Activated CD8-positive, alpha-beta memory T cell treated with anti-CD3 and anti-CD28 coated beads, Interleukin-2, amount 50 U/mL, for 4 hours (primary cell): ENCODE results near the gene CFAP221.

Experiments
- DNase-seq: peaks from one replicate; pipeline ENCODE4 v3.0.0-alpha.2; 2020

The CFAP221 gene

GRCh38 chr2:119544075-119544938, at the start of gene CFAP221:
Gene CFAP221, plus strand, starts transcription at chr2:119544449. Its CDS starts 1,683 bp downstream, at chr2:119546132.
- peak; percentile 22 for DNase-seq

DNA sequence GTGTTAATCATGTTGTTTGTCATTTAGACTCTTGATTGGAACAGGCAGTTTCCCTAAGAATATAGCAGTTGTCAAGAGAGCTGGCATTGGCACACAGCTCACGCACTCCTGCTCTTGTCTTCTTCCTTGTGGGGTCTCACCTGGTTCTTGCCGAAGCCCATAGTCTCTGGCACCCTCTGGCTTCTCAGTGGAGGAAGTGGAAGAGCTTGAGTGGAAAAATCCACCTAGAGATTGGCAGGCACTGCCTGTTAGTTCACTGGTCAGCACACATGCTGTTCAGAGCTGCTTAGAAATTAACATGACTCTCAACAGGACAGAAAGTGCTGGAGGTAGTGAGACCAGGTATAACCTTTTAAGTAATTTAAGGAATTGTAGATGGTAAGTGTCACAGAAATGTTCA, 48.3 kb upstream of the CFAP221 start:
- no peak for DNase-seq

DNA sequence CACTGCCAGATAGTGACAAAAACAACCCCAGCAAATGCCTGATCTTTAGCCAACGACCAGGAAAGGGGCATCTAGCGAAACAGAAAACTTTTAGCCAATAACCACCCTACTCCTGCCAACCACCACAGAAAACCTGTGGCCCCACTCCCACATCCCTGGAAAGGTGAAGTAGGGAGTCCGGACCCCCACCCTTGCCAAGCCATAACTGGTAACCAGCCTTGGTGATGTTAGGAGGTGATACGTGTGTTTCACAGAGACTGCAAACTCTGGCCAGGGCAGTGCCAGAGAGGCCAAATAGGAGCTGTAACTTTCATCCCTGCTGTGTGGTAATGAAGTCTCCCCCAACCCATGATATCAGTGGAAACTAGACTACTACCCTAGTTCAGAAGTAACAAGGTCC, 47.6 kb upstream of the CFAP221 start:
- DNase-seq = no peak

GRCh38 chr2:119508756-119509155, 35.5 kb upstream of the CFAP221 start:
- no peak for DNase-seq

GRCh38 chr2:119511989-119512388, 32.3 kb upstream of the CFAP221 start:
- no peak for DNase-seq

DNA sequence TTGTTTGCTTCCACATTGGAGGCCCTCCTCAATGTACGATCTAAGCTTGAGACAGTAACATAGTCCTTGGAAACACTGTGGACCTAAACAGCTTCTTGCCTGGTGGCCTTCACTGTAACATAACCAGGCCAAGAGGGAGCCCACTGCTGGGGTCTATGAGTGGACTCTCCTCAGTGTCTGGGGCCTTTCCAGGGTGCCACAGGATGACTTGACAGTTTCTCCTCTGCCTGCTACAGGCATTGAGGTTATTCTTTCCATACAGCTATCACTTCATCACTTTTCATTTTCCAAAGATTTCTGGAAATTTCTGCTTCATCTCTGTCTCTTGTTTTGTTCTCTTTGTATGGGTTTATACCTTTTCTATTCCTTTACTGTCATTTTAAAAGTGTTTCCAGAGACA, 31.3 kb upstream of the CFAP221 start:
- DNase-seq = no peak

DNA sequence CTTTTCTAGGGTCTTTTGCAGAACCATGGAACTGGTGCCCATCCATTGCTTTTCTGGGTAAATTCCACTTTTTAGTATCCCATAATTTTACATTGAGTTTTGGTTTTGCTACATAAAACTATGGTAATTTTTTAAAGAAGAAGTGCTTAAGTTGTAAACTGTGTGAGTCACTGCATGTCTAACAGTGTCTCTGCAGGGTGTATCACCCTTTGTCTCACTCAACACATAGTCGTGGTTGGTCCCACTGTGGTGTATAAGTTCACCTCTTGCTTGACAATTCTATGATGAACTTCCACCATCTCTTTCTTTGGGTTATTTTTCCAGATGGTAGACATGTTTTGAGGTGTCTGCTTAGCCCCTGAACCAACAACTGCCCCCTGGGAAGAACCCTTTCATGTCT, 30.4 kb upstream of the CFAP221 start:
- DNase-seq = no peak

DNA sequence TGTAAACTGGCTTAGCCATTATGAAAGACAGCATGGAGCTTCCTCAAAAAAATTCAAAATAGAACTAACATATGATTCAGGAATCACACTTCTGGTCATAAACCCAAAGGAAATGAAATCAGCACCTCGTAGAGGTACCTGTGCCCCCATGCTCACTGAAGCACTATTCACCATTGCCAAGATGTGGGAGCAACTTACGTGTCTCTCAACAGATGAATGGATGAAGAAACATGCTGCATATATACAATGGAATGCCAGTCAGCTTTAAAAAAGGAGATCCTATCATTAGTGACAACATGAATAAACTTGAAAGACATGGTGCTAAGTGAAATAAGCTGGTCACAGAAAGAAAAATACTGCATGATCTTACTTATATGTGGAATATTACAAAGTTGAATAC, 28.1 kb upstream of the CFAP221 start:
- DNase-seq = no peak

DNA sequence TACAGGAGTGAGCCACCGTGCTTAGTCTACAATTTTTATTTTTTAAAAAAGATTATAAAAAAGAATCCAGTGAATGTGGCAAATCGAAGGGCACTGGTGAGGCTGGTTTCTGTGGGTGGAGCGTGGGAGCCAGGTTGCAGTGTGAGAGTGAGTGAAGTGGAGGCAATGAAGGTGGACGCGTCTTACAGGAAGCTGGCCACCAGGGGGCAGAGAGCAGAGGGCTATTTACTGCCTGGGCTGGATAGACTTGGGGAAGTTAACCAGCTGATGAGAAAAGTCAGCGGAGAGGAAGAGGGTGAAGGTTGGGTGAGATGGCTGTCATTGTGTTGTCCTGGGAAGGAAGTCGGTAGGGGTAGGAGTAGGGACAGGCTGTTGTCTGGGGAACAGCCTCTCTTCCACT, 26.8 kb upstream of the CFAP221 start:
- peak; percentile 19 for DNase-seq

GRCh38 chr2:119518401-119519056, 25.7 kb upstream of the CFAP221 start:
- no peak for DNase-seq

- DNase-seq = no peak
Measured at GRCh38 chr2:119519057-119519408, 25.2 kb upstream of the CFAP221 start.

- DNase-seq = no peak
Measured at GRCh38 chr2:119520696-119521432, 23.4 kb upstream of the CFAP221 start.

- DNase-seq = no peak
Measured at GRCh38 chr2:119521433-119522050, 22.7 kb upstream of the CFAP221 start.

DNA sequence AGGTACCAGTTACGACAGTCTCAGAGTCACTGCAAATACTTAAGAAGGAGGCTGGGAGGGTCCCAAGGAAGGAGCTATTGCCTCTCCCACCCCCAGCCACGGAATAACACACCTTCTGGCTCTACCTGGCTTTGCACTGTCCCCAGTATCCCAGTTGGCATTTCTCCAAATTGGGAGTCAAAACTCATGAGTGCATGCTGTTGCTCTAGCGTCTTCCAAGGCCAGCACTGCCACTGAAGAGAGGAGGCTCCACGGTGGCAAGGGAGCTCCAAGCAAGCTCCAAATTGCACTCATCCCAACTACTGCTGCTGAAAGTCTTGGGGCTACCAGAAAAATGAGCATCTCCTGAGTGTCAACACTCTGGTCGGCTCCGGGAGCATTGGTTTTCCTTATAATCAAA, 21.6 kb upstream of the CFAP221 start:
- no peak for DNase-seq

DNA sequence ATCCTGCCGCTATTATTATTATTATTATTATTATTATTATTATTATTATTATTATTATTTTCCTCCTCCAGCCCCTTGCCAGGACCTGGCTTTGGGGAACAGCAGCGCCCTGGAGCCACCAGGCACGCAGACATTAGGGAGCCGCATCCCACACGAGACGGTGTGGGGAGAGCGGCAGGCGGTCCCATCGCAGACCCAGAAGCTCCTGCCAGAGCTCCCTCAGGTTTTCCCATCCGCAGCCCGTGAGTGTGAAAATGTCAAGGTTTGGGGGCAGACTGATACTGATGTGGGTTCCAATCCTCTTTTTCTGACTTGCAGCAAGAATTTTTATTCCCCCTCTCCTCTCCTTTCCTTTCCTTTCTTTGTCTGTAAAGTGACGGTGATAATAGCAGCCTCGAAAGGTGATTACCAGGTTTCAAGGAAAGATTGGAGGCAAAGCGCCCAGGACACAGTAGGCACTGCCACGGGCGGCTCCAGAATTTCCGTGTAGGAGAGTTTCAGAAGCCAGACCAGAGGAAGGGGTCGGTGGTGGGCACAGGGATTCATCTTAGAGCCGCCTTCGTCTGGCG, 20.8 kb upstream of the CFAP221 start:
- DNase-seq = no peak

GRCh38 chr2:119523952-119524694, 20.1 kb upstream of the CFAP221 start, which contains the start of gene SCTR:
Gene SCTR, minus strand, starts transcription at chr2:119524483. Its CDS starts 257 bp downstream, at chr2:119524226.
- DNase-seq = no peak

DNA sequence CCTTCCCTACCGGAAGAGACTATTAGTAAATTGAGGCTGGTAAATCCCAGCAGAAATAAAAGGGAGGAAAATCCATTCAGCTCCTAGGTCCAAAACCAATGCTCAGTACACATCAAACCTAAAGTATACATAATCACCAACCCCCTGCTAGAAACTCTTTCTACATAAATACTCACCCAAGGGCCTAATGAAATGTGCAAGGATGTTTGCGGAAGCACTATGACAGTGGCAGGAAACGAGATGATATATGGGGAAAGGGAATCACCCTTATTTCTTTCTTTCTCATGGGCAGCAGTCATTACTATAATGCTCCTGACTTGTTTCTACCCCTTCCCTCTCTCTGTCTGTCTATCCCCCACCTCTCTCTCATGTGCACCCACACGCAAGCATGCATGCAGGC, 18.6 kb upstream of the CFAP221 start:
- no peak for DNase-seq

GRCh38 chr2:119527999-119528398, 16.2 kb upstream of the CFAP221 start:
- no peak for DNase-seq

GRCh38 chr2:119531292-119531691, 13.0 kb upstream of the CFAP221 start:
- no peak for DNase-seq

DNA sequence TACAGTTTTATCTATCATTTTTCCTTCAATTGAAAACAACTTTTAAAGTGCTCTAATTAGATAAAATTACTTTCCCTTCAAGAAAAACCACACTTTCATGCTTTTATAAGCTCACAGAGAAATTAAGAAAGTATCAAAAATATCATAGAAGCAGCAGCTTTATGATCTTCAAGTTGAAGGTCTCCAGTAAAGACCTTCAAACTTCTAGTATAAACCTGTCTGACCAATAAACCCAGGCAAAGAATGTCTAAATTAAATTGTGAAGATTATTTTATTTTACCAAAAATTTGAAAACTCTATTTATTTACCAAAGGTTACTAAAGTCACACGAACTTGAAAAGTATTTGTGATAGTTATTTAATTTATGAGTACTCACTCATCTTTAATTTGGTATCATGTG, 10.7 kb upstream of the CFAP221 start:
- no peak for DNase-seq

- DNase-seq = no peak
Measured at GRCh38 chr2:119536211-119536610, 8.0 kb upstream of the CFAP221 start.

GRCh38 chr2:119536707-119537106, 7.5 kb upstream of the CFAP221 start:
- no peak for DNase-seq
